Stimulated activated CD8-positive, alpha-beta memory T cell treated with anti-CD3 and anti-CD28 coated beads, Interleukin-2, amount 100 ng/mL, for 1 hour (primary cell): ENCODE results near the gene PIGL.
"Not testable (repeated sequence)": the region's sequence is repeated elsewhere in the genome, so short reads cannot be mapped to it uniquely, and the experiment has no call there.

Experiments used
- DNase-seq, 2 donors: peaks; one replicate each; pipeline ENCODE4 v3.0.0-alpha.2; 2020; ENCODE audit warnings: low read depth in 2 of 2

The PIGL gene

GRCh38 chr17:16216341-16217001 is 539 bp upstream of the PIGL start:
- DNase-seq, result not testable (repeated sequence)

- no peak for DNase-seq
Observed at GRCh38 chr17:16222406-16222805, 5.4 kb downstream of the PIGL start.

- DNase-seq, result not testable (repeated sequence)
Observed at GRCh38 chr17:16229912-16230561, 13.0 kb downstream of the PIGL start.

GRCh38 chr17:16232391-16232790 is 15.4 kb downstream of the PIGL start:
- DNase-seq, result no peak

GRCh38 chr17:16239931-16240330 is 22.9 kb downstream of the PIGL start:
- DNase-seq, result no peak

GRCh38 chr17:16241906-16242399 is 24.9 kb downstream of the PIGL start:
- DNase-seq, result no peak

GRCh38 chr17:16243385-16243784 is 26.4 kb downstream of the PIGL start:
- no peak for DNase-seq

GRCh38 chr17:16243801-16244567 is 27.0 kb downstream of the PIGL start:
- no peak for DNase-seq

- DNase-seq, result no peak
Observed at GRCh38 chr17:16247586-16247984, 30.6 kb downstream of the PIGL start.

GRCh38 chr17:16250635-16251034 is 33.6 kb downstream of the PIGL start:
- no peak for DNase-seq

GRCh38 chr17:16251043-16251442 is 34.0 kb downstream of the PIGL start:
- DNase-seq, result no peak

- no peak for DNase-seq
Observed at GRCh38 chr17:16251556-16251955, 34.5 kb downstream of the PIGL start.

- no peak for DNase-seq
Observed at GRCh38 chr17:16254773-16255400, 37.9 kb downstream of the PIGL start.

GRCh38 chr17:16255481-16255921 is 38.5 kb downstream of the PIGL start:
- DNase-seq, result no peak

- DNase-seq, result no peak
Observed at GRCh38 chr17:16258901-16259300, 41.9 kb downstream of the PIGL start.

- DNase-seq, result no peak
Observed at GRCh38 chr17:16259926-16260325, 42.9 kb downstream of the PIGL start.

GRCh38 chr17:16261049-16261448 is 44.0 kb downstream of the PIGL start:
- no peak for DNase-seq

GRCh38 chr17:16262201-16262600 is 45.2 kb downstream of the PIGL start:
- DNase-seq, result no peak

GRCh38 chr17:16267174-16267573 is 50.2 kb downstream of the PIGL start:
- no peak for DNase-seq

GRCh38 chr17:16269658-16270057 is 52.6 kb downstream of the PIGL start:
- no peak for DNase-seq

- DNase-seq, result no peak
Observed at GRCh38 chr17:16272111-16272840, 55.3 kb downstream of the PIGL start.
